HG02763 (cell line): Measurements from ENCODE around the gene PIK3R5.
"Not testable (repeated sequence)": the region's sequence is repeated elsewhere in the genome, so short reads cannot be mapped to it uniquely, and the experiment has no call there.

Experiments used
- ATAC-seq: cut with Tn5 transposase; IDR thresholded peaks from one replicate; pipeline ENCODE4 v1.9.1; 2021; ENCODE audit warnings: mild to moderate bottlenecking, moderate library complexity; ENCODE audit not compliant: unreplicated experiment

PIK3R5 gene

DNA sequence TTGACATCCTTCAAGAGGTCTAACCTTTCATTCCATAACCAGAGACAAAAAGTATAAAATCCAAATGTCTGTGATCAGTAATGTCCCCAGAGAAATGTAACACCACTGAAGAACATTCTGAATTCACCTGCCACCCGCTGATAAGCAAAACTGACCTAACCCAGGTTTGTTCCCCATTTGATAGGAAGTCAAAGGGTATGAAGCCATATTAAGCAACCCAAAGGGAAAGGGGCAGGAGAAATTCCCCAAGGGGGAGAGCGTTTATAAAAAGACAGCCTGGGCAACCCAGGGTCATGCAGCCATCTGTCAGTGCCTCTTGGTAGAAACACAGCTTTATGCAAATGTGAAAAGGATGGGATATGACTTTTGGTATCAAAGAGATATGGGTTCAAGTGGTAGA lies 67.4 kb downstream of the PIK3R5 start:
- no peak for ATAC-seq

DNA sequence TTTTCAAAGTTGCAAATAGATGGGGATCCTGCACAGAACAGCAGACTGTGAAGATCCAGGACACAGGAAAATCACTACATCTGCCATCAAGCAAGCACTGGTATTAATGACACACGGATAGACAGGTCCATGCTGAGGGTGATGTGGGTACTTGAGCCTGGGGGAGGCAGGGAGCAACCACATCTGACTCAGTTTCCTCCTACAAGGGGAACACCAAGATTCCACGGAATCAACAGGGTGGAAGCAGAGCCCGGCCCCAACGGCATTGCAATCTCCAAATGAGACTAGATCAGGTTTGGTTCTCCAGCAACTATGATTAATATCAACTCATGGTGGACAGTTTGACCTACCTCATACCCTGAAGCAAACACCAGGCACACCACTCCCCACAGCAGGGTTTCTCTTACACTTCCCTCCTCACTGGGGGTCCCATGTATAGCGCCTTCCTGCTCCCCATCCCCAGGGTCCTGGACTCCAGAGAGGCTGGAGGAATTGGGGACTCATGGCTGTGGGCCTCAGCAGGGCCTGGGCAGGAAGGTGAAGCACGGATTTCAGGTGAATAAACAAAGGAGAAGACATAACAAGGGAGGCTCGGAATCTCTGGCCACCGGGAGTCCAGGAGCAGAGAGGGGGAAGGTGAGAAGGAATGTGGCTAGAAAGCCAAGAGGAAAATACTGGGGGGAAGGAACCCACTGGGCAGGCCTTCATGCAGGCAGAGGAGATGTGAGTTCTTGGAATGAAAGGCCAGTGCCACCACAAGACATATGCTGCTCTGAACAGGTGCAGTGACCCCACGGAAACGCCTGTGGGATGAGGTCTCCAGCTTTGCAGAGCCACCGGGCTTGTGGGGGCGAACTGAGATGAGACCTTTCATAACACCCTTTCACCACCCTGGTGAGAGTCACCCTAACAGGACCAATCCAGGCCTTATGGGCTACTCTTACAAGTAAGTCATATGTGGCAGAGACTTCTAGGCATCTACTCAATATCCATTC lies 68.6 kb downstream of the PIK3R5 start:
- ATAC-seq = no peak

DNA sequence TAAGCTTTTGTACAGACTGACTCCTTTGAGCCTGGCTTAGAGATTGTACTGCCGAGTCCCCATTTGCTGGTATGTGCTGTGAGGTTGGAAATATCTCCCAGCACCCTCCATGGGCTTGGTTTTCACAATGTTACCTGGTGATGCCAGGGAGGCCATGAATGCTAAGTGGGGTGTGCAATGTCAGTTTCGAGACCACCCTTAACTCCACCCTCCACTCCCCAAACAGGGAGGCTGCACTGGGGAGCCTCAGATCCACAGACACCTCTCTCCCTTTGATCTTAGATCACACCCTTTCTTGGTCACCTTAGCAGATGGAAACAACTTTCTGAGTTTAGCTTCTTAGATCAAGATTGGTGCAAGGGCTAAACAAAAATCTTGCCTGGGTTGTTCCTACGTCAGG lies 69.4 kb downstream of the PIK3R5 start:
- no peak for ATAC-seq

DNA sequence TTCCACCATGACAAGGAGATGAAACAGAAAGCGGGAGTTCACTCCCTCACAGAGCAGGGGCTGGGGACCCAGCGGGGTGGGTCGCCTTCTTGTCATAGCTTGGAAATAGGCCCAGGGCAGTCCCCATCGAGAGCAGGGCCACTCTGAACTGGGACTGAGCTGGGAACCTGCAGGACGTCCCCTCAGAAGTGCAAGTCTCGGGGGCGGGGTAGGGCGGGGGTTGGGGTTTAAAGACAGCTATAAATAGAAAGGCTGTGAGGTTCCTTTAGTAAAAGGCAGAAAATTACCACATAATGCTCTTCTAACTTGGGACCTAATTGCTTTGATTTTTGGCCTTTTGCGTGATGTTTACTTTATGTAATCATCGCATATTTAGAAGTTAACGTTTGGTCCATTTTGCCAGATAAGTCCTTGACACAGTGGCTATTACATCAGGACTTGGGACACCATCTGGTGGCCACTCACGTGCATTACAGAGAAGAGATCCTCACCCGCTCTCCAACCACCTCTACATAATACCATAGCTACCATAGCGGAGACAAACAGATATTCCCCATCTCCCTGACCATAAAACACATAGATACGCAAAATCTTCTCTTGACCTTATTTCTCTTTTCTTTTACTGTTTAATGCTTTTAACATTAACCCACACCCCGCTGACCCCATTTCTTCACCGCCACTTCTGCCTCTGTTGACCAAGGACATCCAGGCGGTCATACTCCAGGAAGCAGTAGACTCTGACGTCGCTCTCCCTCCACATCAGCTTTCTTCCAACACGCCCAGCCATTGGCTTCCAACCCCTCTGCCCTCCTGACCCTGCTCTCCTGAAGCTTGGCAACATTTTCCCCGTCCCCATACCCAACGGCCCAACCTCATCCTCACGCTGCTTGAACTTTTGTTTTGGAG lies 70.6 kb downstream of the PIK3R5 start:
- peak; percentile 36 for ATAC-seq

DNA sequence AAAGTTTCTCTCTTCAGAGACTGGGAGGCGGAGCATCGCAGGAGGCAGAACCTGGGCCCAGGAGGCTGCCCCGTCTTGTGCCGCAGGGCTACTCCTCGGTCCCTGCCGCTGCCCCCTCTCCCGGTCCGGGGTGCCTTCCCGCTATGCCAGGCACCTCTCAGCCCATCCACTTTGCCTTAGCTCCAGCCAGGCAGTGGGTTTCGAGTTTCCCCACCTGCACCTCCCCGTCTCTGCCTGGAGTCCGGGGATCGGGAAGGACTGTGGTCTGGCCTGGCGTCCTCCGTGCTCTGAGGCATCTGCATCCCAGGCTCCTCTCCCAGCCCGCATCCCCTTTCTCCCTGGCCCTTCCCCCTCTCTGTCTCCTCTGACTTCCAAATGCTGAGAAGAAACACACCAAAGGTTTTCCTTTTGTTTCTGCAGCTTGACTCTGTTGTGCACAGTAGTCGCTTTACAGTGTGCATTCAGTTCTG lies 71.3 kb downstream of the PIK3R5 start:
- ATAC-seq = no peak

DNA sequence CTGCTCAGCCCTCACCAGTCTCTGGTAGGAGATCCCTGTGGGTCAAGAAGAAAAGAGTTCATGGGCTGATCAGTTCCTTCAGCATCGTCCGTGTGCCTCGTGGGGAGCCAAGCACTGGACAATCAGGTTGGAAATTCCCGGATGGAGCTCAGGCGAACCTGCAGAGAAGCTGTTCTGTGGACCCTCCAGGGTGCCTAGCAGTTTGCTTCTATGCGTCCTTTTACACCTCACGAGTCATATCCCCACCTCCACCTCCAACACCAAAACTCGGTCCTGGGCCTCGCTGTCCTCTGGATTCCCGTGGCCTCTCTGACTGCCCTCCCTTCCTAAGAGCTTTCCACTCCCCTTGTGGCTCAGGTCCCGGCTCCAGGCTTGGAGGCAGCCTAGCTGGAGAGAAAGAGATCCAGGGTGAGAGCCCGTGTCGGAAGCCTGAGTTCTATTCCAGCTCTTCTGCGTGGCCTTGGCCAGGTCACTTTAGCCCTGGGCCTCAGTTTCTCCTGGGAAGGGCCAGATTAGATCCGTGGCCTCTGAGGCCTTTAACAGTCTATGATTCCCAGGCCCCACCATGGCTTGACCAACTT lies 71.8 kb downstream of the PIK3R5 start:
- ATAC-seq = no peak

DNA sequence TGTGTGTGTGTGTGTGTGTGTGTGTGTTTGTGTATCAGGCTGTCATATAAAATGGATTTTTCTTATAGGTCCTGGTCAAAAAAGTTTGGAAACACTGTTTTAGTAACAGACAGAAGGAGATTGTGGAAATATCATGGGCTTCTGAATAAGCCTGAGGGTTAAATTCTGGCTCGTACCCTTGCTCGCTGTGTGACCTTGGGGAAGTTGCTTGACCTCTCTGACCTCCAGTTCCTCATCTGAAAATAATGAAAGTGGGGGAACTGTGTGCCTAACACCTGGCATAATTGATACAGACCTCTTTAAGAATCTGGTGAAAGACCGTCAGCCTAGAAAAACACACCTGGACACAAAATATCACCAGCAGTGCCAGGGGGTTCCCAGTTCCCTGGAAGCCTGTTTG lies 72.4 kb downstream of the PIK3R5 start:
- ATAC-seq = no peak

DNA sequence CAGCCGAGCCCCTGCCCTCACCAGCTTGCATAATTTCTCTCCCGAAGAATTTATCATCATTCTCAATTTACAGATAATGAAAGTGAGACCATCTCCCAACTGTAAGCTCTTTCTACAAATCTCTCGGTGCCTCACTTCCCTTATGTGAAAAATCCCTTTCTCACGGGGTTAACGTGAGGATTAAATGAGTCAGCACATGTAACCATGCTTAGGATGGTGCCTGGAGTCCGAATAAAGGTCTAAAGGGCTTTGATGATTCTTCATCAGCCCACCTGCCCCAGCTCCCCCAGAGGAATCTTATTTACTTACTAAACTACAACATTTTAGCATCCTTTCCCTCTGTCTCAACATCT lies 73.2 kb downstream of the PIK3R5 start:
- no peak for ATAC-seq

DNA sequence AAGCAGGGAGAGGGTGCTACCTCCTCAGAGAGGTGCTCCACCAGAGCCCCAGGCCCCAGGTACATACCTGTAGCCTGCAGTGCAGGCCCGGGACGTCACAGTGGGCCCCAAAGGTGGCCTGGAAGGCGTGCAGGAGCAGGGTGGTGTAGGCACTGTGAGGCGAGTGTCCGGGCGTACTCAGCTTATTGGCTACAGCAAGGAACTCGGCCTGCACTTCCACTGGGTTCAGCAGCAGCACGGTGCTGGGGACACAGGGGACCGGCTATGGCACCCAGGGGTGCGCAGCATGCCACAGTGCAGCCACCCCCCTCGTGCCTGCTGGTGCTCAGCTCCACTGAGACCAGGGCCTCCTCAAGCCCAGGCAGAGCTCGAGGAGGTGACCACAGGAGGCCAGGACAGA lies 74.8 kb downstream of the PIK3R5 start:
- no peak for ATAC-seq

DNA sequence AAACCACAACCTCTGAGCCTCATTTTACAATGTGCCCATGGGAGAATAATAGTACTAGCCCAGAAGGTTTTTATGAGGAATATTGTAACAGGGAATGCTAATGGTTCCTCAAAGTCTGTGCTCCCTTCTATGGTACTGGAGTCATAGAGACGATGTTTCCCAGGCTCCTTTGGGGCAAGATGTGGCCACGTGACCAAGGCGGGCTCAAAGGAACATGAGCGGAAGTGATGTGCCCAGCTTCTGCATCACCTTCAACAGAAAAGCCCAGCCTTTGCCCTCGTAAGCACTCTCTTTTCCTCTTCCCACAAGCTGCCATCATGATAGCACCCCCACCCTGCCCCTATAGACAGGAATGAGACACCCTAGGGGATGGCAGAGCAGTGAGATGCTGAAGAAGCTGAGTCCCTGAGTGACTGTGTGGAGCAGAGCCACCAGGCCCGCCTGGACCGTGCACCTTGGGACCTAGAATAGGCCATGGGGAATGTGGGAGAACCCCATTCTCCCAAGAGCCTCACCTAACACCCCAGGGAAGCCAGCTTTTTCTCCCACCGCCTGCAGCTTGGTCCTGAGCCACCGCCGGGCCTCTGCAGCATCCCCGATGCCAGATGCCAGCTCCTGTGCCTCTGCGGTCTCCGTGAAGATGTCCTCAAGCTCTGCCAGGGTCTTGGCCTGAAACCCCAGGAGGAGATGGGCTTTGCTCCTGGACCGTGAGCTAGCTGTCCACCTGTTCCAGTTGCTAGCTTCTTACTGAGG lies 75.9 kb downstream of the PIK3R5 start:
- ATAC-seq = no peak

DNA sequence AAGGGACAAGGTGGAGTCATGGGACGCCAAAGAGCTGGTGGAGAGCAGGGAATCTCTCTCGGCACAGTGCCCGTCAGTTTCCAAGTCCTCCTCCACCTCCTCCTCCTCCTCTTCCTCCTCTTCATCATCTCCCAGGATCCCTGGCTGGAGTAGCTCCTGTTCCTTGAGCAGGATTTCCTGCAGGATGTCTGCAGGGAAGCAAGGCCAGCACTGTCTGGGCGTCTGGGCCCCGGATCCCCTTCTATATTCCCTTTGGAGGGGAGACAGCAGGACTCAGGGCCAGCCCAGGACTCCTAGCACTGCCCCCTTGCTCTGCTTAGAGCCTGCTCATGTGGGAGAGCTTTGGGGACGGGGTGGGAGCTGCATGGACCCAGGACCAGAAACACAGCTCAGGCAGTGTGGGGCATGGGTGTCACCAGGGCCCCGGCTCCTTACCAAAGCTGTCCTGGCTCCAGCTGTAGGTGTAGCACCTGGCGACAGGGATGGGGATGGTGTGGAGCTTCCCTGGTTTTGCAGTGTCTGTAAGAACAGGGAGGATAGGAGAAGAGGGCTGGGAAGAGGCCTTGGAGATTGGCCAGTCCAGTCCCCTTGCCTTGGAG lies 76.7 kb downstream of the PIK3R5 start:
- ATAC-seq = no peak

DNA sequence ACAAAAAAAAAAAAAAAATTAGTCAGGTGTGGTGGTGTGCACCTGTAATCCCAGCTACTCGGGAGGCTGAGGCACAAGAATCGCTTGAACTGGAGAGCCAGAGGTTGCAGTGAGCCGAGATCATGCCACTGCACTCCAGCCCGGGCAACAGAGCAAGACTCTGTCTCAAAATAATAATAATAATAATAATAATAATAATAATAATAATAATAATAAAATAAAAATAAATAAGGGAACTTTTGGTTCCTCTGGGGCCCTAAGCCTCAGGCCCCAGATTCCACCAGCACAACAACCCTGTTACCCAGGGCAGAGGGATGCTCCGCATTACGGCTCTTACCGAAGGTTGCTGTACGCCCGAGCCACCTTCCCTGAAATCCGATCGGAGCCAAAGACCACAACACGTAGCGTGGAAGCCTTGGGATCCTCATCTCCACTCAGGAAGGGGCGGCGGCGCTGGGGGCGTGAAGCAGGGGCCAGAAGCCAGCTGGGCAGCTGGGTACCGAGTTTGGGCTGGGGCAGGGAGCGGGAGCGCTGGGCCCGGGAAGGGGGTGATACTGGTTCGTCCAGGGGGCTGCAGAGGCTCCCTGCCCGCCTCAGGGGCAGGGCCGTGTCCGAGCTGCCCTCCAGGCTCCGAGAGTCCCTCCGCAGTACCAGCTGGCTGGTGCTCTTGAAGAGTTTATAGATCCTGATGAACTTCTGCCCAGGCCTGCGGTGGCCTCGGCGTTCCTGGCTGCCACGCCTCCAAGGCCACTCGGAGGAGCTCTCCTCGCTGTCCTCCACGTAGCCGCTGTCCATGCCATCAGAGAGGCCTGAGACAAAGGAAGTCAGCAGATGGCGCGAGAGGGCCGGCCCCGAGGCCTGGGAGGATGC lies 77.4 kb downstream of the PIK3R5 start:
- ATAC-seq = no peak

DNA sequence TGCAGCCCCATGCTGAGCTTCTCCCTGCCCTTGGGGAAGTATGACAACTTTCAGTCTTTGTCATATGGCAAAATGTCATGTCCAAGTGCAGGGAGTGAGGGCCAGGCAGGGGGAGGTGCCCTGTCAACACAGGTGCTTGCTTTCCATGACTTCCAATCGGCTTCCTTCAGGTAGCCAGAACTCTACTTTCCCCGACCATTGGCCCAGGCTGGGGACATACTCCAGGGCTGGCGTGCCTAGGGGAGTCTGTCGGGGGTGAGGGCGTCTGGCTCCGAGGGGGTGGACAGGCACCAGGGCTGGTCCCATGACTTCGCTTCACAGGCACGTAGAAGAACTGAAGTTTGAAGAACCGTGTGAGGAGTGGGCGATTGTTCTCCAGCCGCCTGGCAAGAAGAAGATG lies 78.2 kb downstream of the PIK3R5 start:
- ATAC-seq = no peak

DNA sequence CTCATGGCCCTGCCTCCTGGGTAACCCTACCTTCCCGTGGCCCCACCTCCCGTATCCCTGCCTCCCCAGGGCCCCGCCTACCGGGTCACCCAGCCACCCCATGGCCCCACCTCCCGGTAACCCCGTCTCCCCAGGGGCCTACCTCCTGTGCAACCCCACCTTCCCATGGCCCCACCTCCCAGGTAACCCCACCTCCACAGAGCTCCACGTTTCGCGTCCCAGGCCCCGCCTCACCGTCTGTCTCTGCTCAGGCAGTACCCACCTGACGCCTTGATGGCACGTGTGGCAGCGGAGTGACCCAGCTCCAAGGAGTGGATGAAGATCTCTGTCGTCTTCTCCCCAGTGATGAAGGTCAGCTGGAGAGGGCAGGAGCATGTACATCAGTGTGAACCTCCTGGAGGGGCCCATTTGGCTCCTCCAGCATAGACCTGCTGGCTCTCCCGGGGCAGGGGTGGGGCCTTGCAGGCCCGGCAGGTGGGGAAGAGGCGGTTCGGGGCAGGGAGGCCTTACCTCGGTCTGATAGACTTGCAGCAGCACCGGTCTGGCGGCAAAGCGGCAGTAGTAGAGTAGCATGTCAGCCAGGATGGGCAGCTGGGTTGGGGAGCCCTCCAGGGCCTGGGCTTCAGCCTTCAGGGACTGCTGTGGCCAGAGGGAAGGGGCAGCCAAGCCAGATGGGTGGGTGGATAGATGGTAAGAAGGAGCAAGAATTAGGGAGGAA lies 79.4 kb downstream of the PIK3R5 start:
- no peak for ATAC-seq

DNA sequence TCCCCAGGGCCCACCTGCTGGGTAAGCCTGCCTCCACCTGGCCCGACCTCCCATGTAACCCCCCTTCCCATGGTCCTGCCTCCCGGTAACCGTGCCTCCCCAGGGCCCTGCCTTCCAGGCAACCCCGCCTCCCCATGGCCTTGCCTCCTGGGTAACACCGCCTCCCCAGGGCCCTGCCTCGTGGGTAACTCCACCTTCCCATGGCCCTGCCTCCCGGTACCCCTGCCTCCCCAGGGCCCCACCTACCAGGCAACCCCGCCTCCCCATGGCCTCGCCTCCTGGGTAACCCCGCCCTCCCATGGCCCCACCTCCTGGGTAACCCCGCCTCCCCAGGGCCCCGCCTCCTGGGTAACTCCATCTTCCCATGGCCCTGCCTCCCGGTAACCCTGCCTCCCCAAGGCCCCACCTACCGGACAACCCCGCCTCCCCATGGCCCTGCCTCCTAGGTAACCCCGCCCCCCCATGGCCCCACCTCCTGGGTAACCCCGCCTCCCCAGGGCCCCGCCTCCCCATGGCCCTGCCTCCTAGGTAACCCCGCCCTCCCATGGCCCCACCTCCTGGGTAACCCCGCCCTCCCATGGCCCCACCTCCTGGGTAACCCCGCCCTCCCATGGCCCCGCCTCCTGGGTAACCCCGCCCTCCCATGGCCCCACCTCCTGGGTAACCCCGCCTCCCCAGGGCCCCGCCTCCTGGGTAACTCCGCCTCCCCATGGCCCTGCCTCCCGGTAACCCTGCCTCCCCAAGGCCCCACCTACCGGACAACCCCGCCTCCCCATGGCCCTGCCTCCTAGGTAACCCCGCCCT lies 80.1 kb downstream of the PIK3R5 start:
- not testable (repeated sequence) for ATAC-seq

DNA sequence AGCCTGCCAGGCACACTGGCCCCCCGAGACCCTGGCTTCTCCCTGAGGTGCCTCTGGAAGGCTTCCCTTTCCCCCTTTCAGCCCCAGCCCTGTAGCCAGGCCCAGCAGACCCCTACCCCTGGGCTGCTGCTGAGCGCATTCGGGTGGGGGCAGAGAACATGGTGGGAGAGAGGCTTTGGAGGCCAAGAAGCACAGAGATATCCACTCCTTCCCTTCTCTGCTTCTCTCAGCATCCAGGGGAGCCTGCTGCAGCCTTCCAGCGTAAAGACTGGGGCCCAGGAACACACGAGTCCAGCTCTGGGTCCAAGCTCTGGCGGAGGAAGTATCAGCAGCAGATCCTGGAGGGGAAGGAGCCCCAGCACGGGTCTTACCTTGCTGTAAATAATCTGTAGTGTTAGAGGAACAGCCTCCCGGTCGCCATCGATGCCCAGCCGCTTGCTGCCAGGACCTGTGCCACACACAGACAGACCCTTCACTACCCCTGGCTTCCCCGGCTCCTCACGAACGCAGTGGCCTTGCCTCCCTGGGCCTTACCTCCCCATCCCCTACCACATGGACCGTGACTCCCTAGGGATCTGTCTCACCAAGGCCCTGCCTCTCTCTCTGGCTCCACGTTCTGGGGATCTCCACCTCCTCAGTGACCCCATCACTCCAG lies 81.0 kb downstream of the PIK3R5 start:
- no peak for ATAC-seq

DNA sequence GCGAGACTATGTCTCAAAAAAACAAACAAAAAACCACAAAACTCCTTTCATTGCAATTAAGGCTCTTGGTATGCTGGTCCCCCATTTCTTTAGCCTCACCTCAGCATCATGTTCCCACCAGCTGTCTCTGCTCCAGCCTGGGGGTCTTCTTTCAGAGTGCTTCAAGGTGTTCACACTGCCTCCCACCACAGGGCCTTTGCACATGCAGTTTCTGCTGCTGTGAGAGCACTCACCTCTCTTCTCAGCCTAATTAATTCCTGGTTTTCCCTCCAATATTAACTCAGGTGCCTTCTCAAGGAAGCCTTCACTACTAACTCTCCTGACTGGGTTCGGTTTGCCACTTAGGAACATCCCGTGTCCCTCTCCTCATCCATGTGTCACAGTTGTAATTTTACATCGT lies 82.2 kb downstream of the PIK3R5 start:
- no peak for ATAC-seq
